GM12878 (cell line): ENCODE results near the gene TREML1. TPM values are rescaled to one million over a fixed set of nuclear protein-coding genes. Genes with fewer than 3 reads are reported as not detected.
"Not testable (repeated sequence)": the region's sequence is repeated elsewhere in the genome, so short reads cannot be mapped to it uniquely, and the experiment has no call there.

Experiments used
- ATAC-seq: fragments of 200-7000 bp; cut with Tn5 transposase; 3 replicates; pipeline ENCODE4 v1.9.1; 2020; ENCODE audit warnings: mild to moderate bottlenecking, moderate library complexity
- BruUV-seq: library from RNA; stranded (reverse); fragments of 400-500 nt; replicated peaks from 2 replicates; lab custom pipeline; 2021; lab: Mats Ljungman, UMichigan
- CTCF ChIA-PET: fragments of 300-600 bp; sonication (Branson Sonifier 250); formaldehyde crosslinking; extraction: SDS; loops from one replicate; lab custom pipeline; 2021; ENCODE audit warnings: inconsistent platforms; lab: Yijun Ruan, JAX
- POLR2A ChIA-PET: fragments of 350-600 bp; formaldehyde crosslinking; extraction: SDS; loops from one replicate; lab custom pipeline; 2021; ENCODE audit warnings: inconsistent platforms; lab: Charles Lee
- RAD21 ChIA-PET: fragments of 300-600 bp; sonication (Branson Sonifier 250); formaldehyde crosslinking; loops from one replicate; lab custom pipeline; 2023; ENCODE audit warnings: antibody characterized with exemption; ENCODE audit not compliant: unreplicated experiment; lab: Charles Lee
- SMC1A ChIA-PET: fragments of 300-600 bp; sonication (Branson Sonifier 250); formaldehyde crosslinking; loops from one replicate; lab custom pipeline; 2023; ENCODE audit not compliant: unreplicated experiment, uncharacterized antibody; lab: Charles Lee
- DNase-seq: peaks from one replicate; pipeline ENCODE4 v3.0.0-alpha.2; 2011; ENCODE audit warnings: low read depth, low spot score
- FAIRE-seq: peaks from 3 replicates; lab custom pipeline; 2011; peaks lifted over from hg19 to GRCh38; lab: Jason Lieb, UNC
- H2AFZ ChIP-seq: 2 replicates; pipeline ENCODE4 v1.6.0; 2011; ENCODE audit warnings: low read depth, low read length, control low read depth; ENCODE audit not compliant: control insufficient read depth
- H3K27ac ChIP-seq: 2 replicates; pipeline ENCODE4 v1.5.1; 2011; ENCODE audit warnings: control low read depth; ENCODE audit not compliant: control insufficient read depth, insufficient read depth
- H3K27me3 ChIP-seq, 2 experiments: replicated peaks in 1 of 2; 2 replicates each; pipeline versions ENCODE4 v1.6.0 to v1.6.1; 2011; ENCODE audit warnings: low read length in 1 of 2; ENCODE audit not compliant: control insufficient read depth in 2 of 2, insufficient read depth in 2 of 2
- H3K36me3 ChIP-seq, 2 experiments: 2 replicates each; pipeline ENCODE4 v1.5.1; 2011; ENCODE audit warnings: low read length in 1 of 2; ENCODE audit not compliant: control insufficient read depth in 2 of 2, insufficient read depth in 2 of 2
- H3K4me1 ChIP-seq: 2 replicates; pipeline ENCODE4 v1.6.1; 2011; ENCODE audit warnings: mild to moderate bottlenecking, low read length, moderate library complexity, mixed read lengths; ENCODE audit not compliant: control insufficient read depth, insufficient read depth
- H3K4me2 ChIP-seq: 2 replicates; pipeline ENCODE4 v1.6.0; 2011; ENCODE audit warnings: control low read depth; ENCODE audit not compliant: control insufficient read depth, insufficient read depth
- H3K4me3 ChIP-seq: fragments of 200-600 bp; sonication (generic); 2 replicates; pipeline ENCODE4 v1.5.1; 2016
- H3K79me2 ChIP-seq: 2 replicates; pipeline ENCODE4 v1.6.0; 2011; ENCODE audit warnings: low read length; ENCODE audit not compliant: control insufficient read depth, insufficient read depth
- H3K9ac ChIP-seq: 2 replicates; pipeline ENCODE4 v1.8.0; 2011; ENCODE audit warnings: low read length, control low read depth, mixed read lengths; ENCODE audit not compliant: control insufficient read depth, insufficient read depth
- H3K9me3 ChIP-seq: replicated peaks from 3 replicates; pipeline ENCODE4 v1.5.1; 2011; ENCODE audit warnings: mild to moderate bottlenecking, low read length; ENCODE audit not compliant: control insufficient read depth, insufficient read depth
- H4K20me1 ChIP-seq: 2 replicates; pipeline ENCODE4 v1.6.0; 2011; ENCODE audit not compliant: control insufficient read depth, insufficient read depth
- ASH2L ChIP-seq: fragments of 300-600, 200-600 bp; sonication (generic); IDR thresholded peaks from 2 replicates; pipeline ENCODE4 v1.6.1; 2017; ENCODE audit warnings: low read depth, mild to moderate bottlenecking, borderline replicate concordance
- CHD1 ChIP-seq: IDR thresholded peaks from 2 replicates; pipeline ENCODE4 v1.6.1; 2012; ENCODE audit warnings: low read depth, low read length, improper control_type of control experiment
- CHD4 ChIP-seq: fragments of 200-600 bp; sonication (generic); IDR thresholded peaks from 2 replicates; pipeline ENCODE4 v1.6.1; 2016; ENCODE audit warnings: mild to moderate bottlenecking
- KDM1A ChIP-seq: fragments of 200-600 bp; sonication (generic); IDR thresholded peaks from 2 replicates; pipeline ENCODE4 v1.6.1; 2016; ENCODE audit warnings: borderline replicate concordance
- MEF2A ChIP-seq: IDR thresholded peaks from 2 replicates; pipeline ENCODE4 v1.6.1; 2011; ENCODE audit warnings: low read depth, mild to moderate bottlenecking, low read length, moderate library complexity; ENCODE audit not compliant: insufficient read depth
- MEF2B ChIP-seq: fragments of 450-650 bp; IDR thresholded peaks from 2 replicates; pipeline ENCODE4 v1.6.1; 2018; ENCODE audit warnings: mild to moderate bottlenecking, moderate library complexity; ENCODE audit not compliant: partially characterized antibody, poor library complexity, severe bottlenecking
- NFIC ChIP-seq: IDR thresholded peaks from 2 replicates; pipeline ENCODE4 v1.6.1; 2012; ENCODE audit warnings: low read depth, mild to moderate bottlenecking, inconsistent platforms, low read length, moderate library complexity
- PAX5 ChIP-seq: IDR thresholded peaks from 2 replicates; pipeline ENCODE4 v1.6.1; 2011; ENCODE audit warnings: low read depth, low read length, borderline replicate concordance
- PRDM15 ChIP-seq: fragments of 450-650 bp; formaldehyde crosslinking; IDR thresholded peaks from 2 replicates; pipeline ENCODE4 v1.4.0; 2020; ENCODE audit warnings: mild to moderate bottlenecking, moderate library complexity
- RB1 ChIP-seq: fragments of 450-650 bp; formaldehyde crosslinking; IDR thresholded peaks from 2 replicates; pipeline ENCODE4 v1.6.1; 2017; ENCODE audit warnings: mild to moderate bottlenecking, borderline replicate concordance
- RFX5 ChIP-seq: IDR thresholded peaks from 2 replicates; pipeline ENCODE4 v1.6.1; 2011; ENCODE audit warnings: low read depth, low read length, improper control_type of control experiment
- TAF1 ChIP-seq: IDR thresholded peaks from 2 replicates; pipeline ENCODE4 v1.6.1; 2011; ENCODE audit warnings: mild to moderate bottlenecking, low read depth, low read length, borderline replicate concordance
- TCF7 ChIP-seq: IDR thresholded peaks from 2 replicates; pipeline ENCODE4 v1.6.1; 2014; ENCODE audit warnings: antibody characterized with exemption, borderline replicate concordance
- WRNIP1 ChIP-seq: IDR thresholded peaks from 2 replicates; pipeline ENCODE4 v1.6.1; 2011; ENCODE audit warnings: low read depth, low read length, improper control_type of control experiment, borderline replicate concordance
- ZSCAN29 ChIP-seq: fragments of 450-650 bp; IDR thresholded peaks from 2 replicates; pipeline ENCODE4 v1.6.1; 2017; ENCODE audit warnings: mild to moderate bottlenecking, moderate library complexity
- WGBS: methylation state at CpG from one replicate; pipeline ENCODE4 v1.1.6; 2016; ENCODE audit warnings: low lambda C conversion rate; ENCODE audit not compliant: insufficient replicate concordance, insufficient coverage; ENCODE audit errors: missing lambda C conversion rate; 5-methylcytosine and 5-hydroxymethylcytosine counted together
- in situ Hi-C: fragments of 300-500 bp; cut with MboI; formaldehyde crosslinking; loops from 9 replicates; pipeline ENCODE4 v1.14.3; 2018; ENCODE audit warnings: mixed read lengths
- intact Hi-C: fragments of 100-400 bp; cut with micrococcal nuclease; formaldehyde crosslinking; loops from one replicate; pipeline ENCODE4 v1.14.2; 2022; ENCODE audit not compliant: unreplicated experiment
- polyA plus RNA-seq, 11 experiments: library from polyadenylated mRNA; depleted of rRNA in 4 of 11; unstranded in 6 of 11; stranded (reverse) in 5 of 11; fragments of >200 nt; fragmentation: Nextera tagmentation in 4 of 11; fragmentation: Illumina TruSeq in 1 of 11; extraction: Ambion mirVana in 4 of 11; extraction: Trizol in 1 of 11; gene quantifications; 1 replicate in 1 of 11; 2 replicates in 10 of 11; pipeline versions ENCODE4 v1.2.1 to v1.2.3, GENCODE V29; 2011 to 2016; ENCODE audit warnings: inconsistent platforms in 2 of 11, missing spikeins in 2 of 11, low read depth in 1 of 11
- total RNA-seq, 4 experiments: library from RNA; depleted of rRNA in 3 of 4; stranded (reverse); fragments of >200 nt in 3 of 4; fragmentation: Illumina TruSeq in 1 of 4; extraction: Trizol in 1 of 4; gene quantifications; 2 replicates each; pipeline versions ENCODE4 v1.2.1 to v1.2.3, GENCODE V29; 2013 to 2021

Gene TREML1
- total and polyA plus RNA-seq, 10 of the 15 experiments (the other 5 are each of a cell fraction or from before 2014, with no cell fraction given): 0.21 TPM; not detected in 9

- in situ Hi-C loops, RAD21 ChIA-PET, H3K9ac ChIP-seq, H3K4me2 ChIP-seq, FAIRE-seq, BruUV-seq, H3K4me1 ChIP-seq, H3K9me3 ChIP-seq, DNase-seq, H4K20me1 ChIP-seq, H3K36me3 ChIP-seq, H3K4me3 ChIP-seq, H2AFZ ChIP-seq, intact Hi-C loops, POLR2A ChIA-PET, H3K27ac ChIP-seq, ATAC-seq, H3K27me3 ChIP-seq, H3K79me2 ChIP-seq: not testable (repeated sequence)
- ChIA-PET CTCF (interaction anchor here (1.5 kb wide), 1 partner anchor 11 kb away, joined by 4 read pairs; no protein-coding TSS in a partner anchor), SMC1A (interaction anchor here (1.1 kb wide), 1 partner anchor 10 kb away, joined by 3 read pairs; no protein-coding TSS in a partner anchor)
- 63% methylated on average over 2 of the region's 2 CpGs for WGBS
Observed at GRCh38 chr6:41115027-41115426, 39.1 kb downstream of the TREML1 start.

- no TSS peak for BruUV-seq
- SMC1A ChIA-PET: interaction anchor here (1.2 kb wide), 1 partner anchor 11 kb away, joined by 3 read pairs; no protein-coding TSS in a partner anchor
- TF ChIP-seq TCF7: no peak
- TF ChIP-seq PAX5: no peak
- TF ChIP-seq RB1: no peak
- no peak for TF ChIP-seq KDM1A
- TF ChIP-seq CHD1: no peak
- TF ChIP-seq MEF2B: no peak
- no peak for TF ChIP-seq ZSCAN29
- no peak for TF ChIP-seq TAF1
- no peak for TF ChIP-seq NFIC
- no peak for TF ChIP-seq PRDM15 (CRISPR knock-in tag)
- TF ChIP-seq ASH2L: no peak
- no peak for TF ChIP-seq RFX5
- no peak for TF ChIP-seq MEF2A
- TF ChIP-seq CHD4: no peak
- TF ChIP-seq WRNIP1: no peak
Observed at GRCh38 chr6:41111017-41111416, 43.1 kb downstream of the TREML1 start.

More at GRCh38 chr6:41111017-41111416, 43.1 kb downstream of the TREML1 start:
- intact Hi-C loops: no loop called here
- DNase-seq (no peak), FAIRE-seq (no peak), ATAC-seq (no peak)
- Histone ChIP-seq H3K4me3 (no peak overlapping the region), H3K36me3 (no peaks in the 10 kb centered on the region), H3K4me1 (no peaks in the 10 kb centered on the region), H3K9me3 (no peaks in the 10 kb centered on the region), H3K79me2 (no peaks in the 10 kb centered on the region), H3K4me2 (no peak overlapping the region), H3K9ac (no peak overlapping the region), H2AFZ (no peak overlapping the region), H3K27me3 (no peaks in the 10 kb centered on the region; a peak in 1 of 4 replicates), H3K27ac (no peak overlapping the region), H4K20me1 (no peaks in the 10 kb centered on the region)
- ChIA-PET POLR2A (interaction anchor here (0.7 kb wide), 1 partner anchor 207 kb away, joined by 4 read pairs; no protein-coding TSS in a partner anchor), CTCF (no interaction called here), RAD21 (no interaction called here)
- in situ Hi-C loops: no loop called here
- WGBS: 60% methylated on average over 3 of the region's 3 CpGs
